Measurements from ENCODE around the gene FLCN.

- TF ChIP-seq CTCF (IDR thresholded peaks at IDR 0.05): no peak
- TF ChIP-seq POLR2A (IDR thresholded peaks at IDR 0.05): no peak
Observed at GRCh38 chr17:17188586-17188985, 48.4 kb downstream of the FLCN start.

Data from adrenal gland (tissue), 5 donors.